ENCODE data around the gene THAP5. TPM values are rescaled to one million over a fixed set of nuclear protein-coding genes. Genes with fewer than 3 reads are reported as not detected.

Gene THAP5
- total RNA-seq, 1 experiment from 2014 or later = 39.4 TPM

DNA sequence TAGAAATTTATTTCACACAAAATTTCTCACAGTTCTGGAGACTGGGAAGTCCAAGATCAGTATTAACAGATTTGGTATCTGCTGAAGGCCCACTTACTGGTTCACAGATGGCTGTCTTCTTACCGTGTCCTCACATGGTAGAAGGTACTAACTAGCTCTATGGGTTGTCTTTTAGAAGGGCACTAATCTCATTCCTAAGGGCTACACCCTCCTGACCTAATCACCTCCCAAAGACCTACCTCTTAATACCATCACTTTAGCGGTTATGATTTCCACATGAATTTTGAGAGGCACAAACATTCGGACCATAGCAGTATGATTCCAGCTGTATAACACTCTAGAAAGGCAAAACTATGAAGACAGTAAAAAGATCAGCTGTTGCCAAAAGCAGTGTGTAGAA is 51.6 kb downstream of the THAP5 start:
- no peak for TF ChIP-seq EZH2 (IDR thresholded peaks at IDR 0.05; ENCODE audit: borderline replicate concordance, low read depth, low read length, poor library complexity, severe bottlenecking)
- TF ChIP-seq, protein P1, sequence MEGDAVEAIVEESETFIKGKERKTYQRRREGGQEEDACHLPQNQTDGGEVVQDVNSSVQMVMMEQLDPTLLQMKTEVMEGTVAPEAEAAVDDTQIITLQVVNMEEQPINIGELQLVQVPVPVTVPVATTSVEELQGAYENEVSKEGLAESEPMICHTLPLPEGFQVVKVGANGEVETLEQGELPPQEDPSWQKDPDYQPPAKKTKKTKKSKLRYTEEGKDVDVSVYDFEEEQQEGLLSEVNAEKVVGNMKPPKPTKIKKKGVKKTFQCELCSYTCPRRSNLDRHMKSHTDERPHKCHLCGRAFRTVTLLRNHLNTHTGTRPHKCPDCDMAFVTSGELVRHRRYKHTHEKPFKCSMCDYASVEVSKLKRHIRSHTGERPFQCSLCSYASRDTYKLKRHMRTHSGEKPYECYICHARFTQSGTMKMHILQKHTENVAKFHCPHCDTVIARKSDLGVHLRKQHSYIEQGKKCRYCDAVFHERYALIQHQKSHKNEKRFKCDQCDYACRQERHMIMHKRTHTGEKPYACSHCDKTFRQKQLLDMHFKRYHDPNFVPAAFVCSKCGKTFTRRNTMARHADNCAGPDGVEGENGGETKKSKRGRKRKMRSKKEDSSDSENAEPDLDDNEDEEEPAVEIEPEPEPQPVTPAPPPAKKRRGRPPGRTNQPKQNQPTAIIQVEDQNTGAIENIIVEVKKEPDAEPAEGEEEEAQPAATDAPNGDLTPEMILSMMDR (conservative IDR thresholded peaks at IDR 0.05; ENCODE audit: low read depth, low read length) = no peak
- peaks cover 10% of the 10 kb centered on the region for H3K36me3 ChIP-seq (ENCODE audit: insufficient read depth, low read length, poor library complexity, severe bottlenecking)
- no TSS peak for BruUV-seq (replicated peaks)
- H3K27me3 ChIP-seq (replicated peaks; ENCODE audit: insufficient read depth, low read depth, low read length, poor library complexity) = no peaks in the 10 kb centered on the region
- H3K4me3 ChIP-seq (ENCODE audit: low read depth, low read length, poor library complexity, severe bottlenecking) = no peak overlapping the region
- intact Hi-C loops (cut with micrococcal nuclease; ENCODE audit: unreplicated experiment) = no loop called here
- peaks cover 16% of the 10 kb centered on the region for H3K4me1 ChIP-seq (ENCODE audit: insufficient read depth, low read length, poor library complexity, severe bottlenecking)
- ChIA-PET POLR2A (ENCODE audit: low non-redundant PET) (interaction anchor here (0.6 kb wide), 1 partner anchor 501 kb away, joined by 8 read pairs; no protein-coding TSS in a partner anchor), CTCF (no interaction called here)
- H3K27ac ChIP-seq (ENCODE audit: low read depth, low read length, poor library complexity, severe bottlenecking) = no peak overlapping the region
- no peaks in the 10 kb centered on the region for H3K9me3 ChIP-seq (ENCODE audit: low read depth, low read length, poor library complexity, severe bottlenecking)
- DNase-seq (ENCODE audit: low spot score) = no peak

DNA sequence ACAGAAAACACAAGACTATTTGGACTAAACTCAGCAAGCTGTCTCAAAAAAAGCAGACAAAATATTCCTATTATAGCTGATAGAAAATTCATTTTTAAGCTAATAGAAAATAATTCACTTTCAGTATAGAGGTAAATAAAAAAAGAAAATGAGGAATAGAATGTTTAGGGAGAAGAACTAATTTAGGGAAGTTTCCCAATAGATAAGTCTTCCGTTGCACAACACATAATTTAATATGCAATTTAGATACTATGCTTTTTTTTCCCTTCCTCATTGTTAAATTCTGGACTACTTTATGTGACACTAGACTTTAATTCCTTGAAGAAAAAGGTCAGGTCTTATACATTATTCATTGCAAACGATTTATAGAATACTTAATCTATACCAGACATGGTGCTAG is 53.9 kb downstream of the THAP5 start:
- no peak overlapping the region for H3K4me3 ChIP-seq (ENCODE audit: low read depth, low read length, poor library complexity, severe bottlenecking)
- intact Hi-C loops (cut with micrococcal nuclease; ENCODE audit: unreplicated experiment) = no loop called here

DNA sequence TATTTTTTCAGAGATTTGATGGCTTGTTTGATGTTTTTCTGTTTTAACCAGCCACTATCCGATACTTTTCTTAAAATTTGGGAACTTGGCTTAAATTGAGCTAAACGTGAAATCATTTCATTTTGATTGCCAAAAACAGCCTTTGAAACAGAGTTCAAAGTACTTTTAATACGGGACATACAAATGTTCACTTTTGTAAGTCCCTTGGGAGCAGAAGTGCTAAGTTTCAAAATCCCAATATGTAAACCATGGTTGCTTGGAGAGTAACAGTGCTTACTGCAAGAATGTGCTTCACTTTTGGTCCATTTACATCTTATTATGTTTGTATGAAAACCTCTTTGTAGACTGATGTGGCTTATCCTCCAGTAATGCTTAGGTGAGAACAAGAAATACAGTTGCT is 54.5 kb downstream of the THAP5 start:
- peaks cover 18% of the 10 kb centered on the region for H3K36me3 ChIP-seq (ENCODE audit: insufficient read depth, low read length, poor library complexity, severe bottlenecking)
- no peaks in the 10 kb centered on the region for H3K27me3 ChIP-seq (replicated peaks; ENCODE audit: insufficient read depth, low read depth, low read length, poor library complexity)
- intact Hi-C loops (cut with micrococcal nuclease; ENCODE audit: unreplicated experiment) = no loop called here
- peaks cover 16% of the 10 kb centered on the region for H3K4me1 ChIP-seq (ENCODE audit: insufficient read depth, low read length, poor library complexity, severe bottlenecking)
- peak; percentile 21 for DNase-seq (ENCODE audit: low spot score)
- POLR2A ChIA-PET (ENCODE audit: low non-redundant PET) = no interaction called here
- peak overlapping the region; percentile 12 for H3K27ac ChIP-seq (ENCODE audit: low read depth, low read length, poor library complexity, severe bottlenecking)
- H3K9me3 ChIP-seq (ENCODE audit: low read depth, low read length, poor library complexity, severe bottlenecking) = no peaks in the 10 kb centered on the region
- CTCF ChIA-PET = no interaction called here
- H3K4me3 ChIP-seq (ENCODE audit: low read depth, low read length, poor library complexity, severe bottlenecking) = no peak overlapping the region
- TF ChIP-seq EZH2 (IDR thresholded peaks at IDR 0.05; ENCODE audit: borderline replicate concordance, low read depth, low read length, poor library complexity, severe bottlenecking) = no peak
- TF ChIP-seq, protein P1 (conservative IDR thresholded peaks at IDR 0.05; ENCODE audit: low read depth, low read length) = no peak
- BruUV-seq (replicated peaks) = no TSS peak

More for the DNA sequence above, 53.9 kb downstream of the THAP5 start:
- H3K4me1 ChIP-seq (ENCODE audit: insufficient read depth, low read length, poor library complexity, severe bottlenecking) = peaks cover 16% of the 10 kb centered on the region
- peaks cover 18% of the 10 kb centered on the region for H3K36me3 ChIP-seq (ENCODE audit: insufficient read depth, low read length, poor library complexity, severe bottlenecking)
- no peaks in the 10 kb centered on the region for H3K27me3 ChIP-seq (replicated peaks; ENCODE audit: insufficient read depth, low read depth, low read length, poor library complexity)
- peak; percentile 45 for DNase-seq (ENCODE audit: low spot score)
- no peaks in the 10 kb centered on the region for H3K9me3 ChIP-seq (ENCODE audit: low read depth, low read length, poor library complexity, severe bottlenecking)
- ChIA-PET POLR2A (ENCODE audit: low non-redundant PET) (no interaction called here), CTCF (interaction anchor here (0.5 kb wide), 1 partner anchor 640 kb away, joined by 7 read pairs; no protein-coding TSS in a partner anchor)
- BruUV-seq (replicated peaks) = no TSS peak
- no peak overlapping the region for H3K27ac ChIP-seq (ENCODE audit: low read depth, low read length, poor library complexity, severe bottlenecking)
- TF ChIP-seq, protein P1 (conservative IDR thresholded peaks at IDR 0.05; ENCODE audit: low read depth, low read length) = no peak
- TF ChIP-seq EZH2 (IDR thresholded peaks at IDR 0.05; ENCODE audit: borderline replicate concordance, low read depth, low read length, poor library complexity, severe bottlenecking) = no peak

Other genes starting within 250 kb of the THAP5 start
- gene NRCAM, start 113.3 kb downstream of the THAP5 start, total RNA-seq (2021) = 43.4 and 45.7 TPM in 2 replicates
- gene PNPLA8, start 43.6 kb downstream of the THAP5 start, total RNA-seq (2021) = 19.2 and 19.5 TPM in 2 replicates
- gene DNAJB9, start 168 bp upstream of the THAP5 start, total RNA-seq (2021) = 8.1 and 12.9 TPM in 2 replicates